ENCODE data around the gene TP53INP2. TPM values are rescaled to one million over a fixed set of nuclear protein-coding genes. Genes with fewer than 3 reads are reported as not detected.
A peak's percentile ranks its signal among the peaks of the same experiment; 100 is the strongest.
"Not testable (repeated sequence)": the region's sequence is repeated elsewhere in the genome, so short reads cannot be mapped to it uniquely, and the experiment has no call there.

Gene TP53INP2
- total and polyA plus RNA-seq, 2 of the 4 experiments (the other 2 are of a cell fraction), result 1.3 to 7.4 TPM

DNA sequence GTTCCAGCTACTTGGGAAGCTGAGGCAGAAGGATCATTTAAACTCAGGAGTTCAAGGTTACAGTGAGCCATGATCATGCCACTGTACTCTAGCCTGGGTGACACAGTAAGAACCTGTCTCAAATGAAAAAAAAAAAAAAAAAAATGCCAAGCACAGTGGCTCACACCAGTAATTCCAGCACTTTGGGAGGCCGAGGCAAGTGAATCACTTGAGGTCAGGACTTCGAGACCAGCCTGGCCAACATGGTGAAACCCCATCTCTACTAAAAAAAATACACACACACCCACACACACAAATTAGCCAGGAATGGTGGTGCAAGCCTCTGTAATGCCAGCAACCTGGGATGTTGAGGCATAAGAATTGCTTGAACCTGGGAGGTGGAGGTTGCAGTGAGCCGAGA lies 18.4 kb downstream of the TP53INP2 start:
- H3K23ac ChIP-seq (ENCODE audit: low read depth, low read length); H3K27ac ChIP-seq (ENCODE audit: insufficient read depth, low read length); H3K4me3 ChIP-seq (ENCODE audit: insufficient read depth, low read depth, low read length); BruUV-seq (replicated peaks); H4K8ac ChIP-seq (ENCODE audit: low read depth in 2 of 2, low read length in 2 of 2); H3K4me2 ChIP-seq (ENCODE audit: low read depth, low read length); H3K56ac ChIP-seq (ENCODE audit: extremely low read depth, insufficient read depth, low read length); H2AK9ac ChIP-seq (replicated peaks; ENCODE audit: low read depth, low read length, poor library complexity); H3K4me1 ChIP-seq (ENCODE audit: control insufficient read depth, insufficient read depth, low read length); in situ Hi-C loops (cut with MboI; ENCODE audit: low sequenced_read_pairs); H2BK120ac ChIP-seq (ENCODE audit: low read depth, low read length); H2BK5ac ChIP-seq (ENCODE audit: low read depth, low read length, poor library complexity, severe bottlenecking); H2BK20ac ChIP-seq (ENCODE audit: low read depth, low read length); H2AK5ac ChIP-seq (ENCODE audit: low read depth, low read length); H3K18ac ChIP-seq (ENCODE audit: low read depth, low read length); H3K4ac ChIP-seq (ENCODE audit: low read depth, low read length); H2BK15ac ChIP-seq (ENCODE audit: low read depth, low read length); intact Hi-C loops (cut with micrococcal nuclease); H4K5ac ChIP-seq (ENCODE audit: low read depth, low read length); H3K79me1 ChIP-seq (ENCODE audit: low read depth in 1 of 2, low read length in 2 of 2); dilution Hi-C loops (cut with HindIII; ENCODE audit: low sequenced_read_pairs, unreplicated experiment); H3K27me3 ChIP-seq (ENCODE audit: control insufficient read depth, insufficient read depth, low read length); H4K91ac ChIP-seq (ENCODE audit: insufficient read depth, low read depth, low read length); H3K9me3 ChIP-seq (ENCODE audit: control insufficient read depth, insufficient read depth, low read length); H3K14ac ChIP-seq (replicated peaks; ENCODE audit: low read depth, low read length); H3K9ac ChIP-seq (ENCODE audit: low read depth, low read length); H4K20me1 ChIP-seq (ENCODE audit: insufficient read depth, low read length); POLR2A ChIA-PET (ENCODE audit: unreplicated experiment); H2AFZ ChIP-seq (replicated peaks; ENCODE audit: low read length, poor library complexity): not testable (repeated sequence)
- ATAC-seq (ENCODE audit: low read depth) (peak; percentile 68; the same call in 1 of the 2 replicates), DNase-seq (peak; percentile 37)
- Histone ChIP-seq H3K9me1 (ENCODE audit: insufficient read depth, low read length) (peaks cover 16% of the 10 kb centered on the region), H3K36me3 (ENCODE audit: control insufficient read depth, insufficient read depth, low read length) (peaks cover 31% of the 10 kb centered on the region)
- CTCF ChIA-PET, result interaction anchor here (0.7 to 1.0 kb wide), 2 partner anchors 9 to 57 kb away, joined by 3 to 8 read pairs; no protein-coding TSS in a partner anchor
- peak; percentile 30; the same call in 1 of the 2 replicates for TF ChIP-seq CEBPB (IDR thresholded peaks at IDR 0.05; ENCODE audit: low read depth, low read length)
- WGBS, 2 experiments (ENCODE audit: extremely low coverage in 2 of 2, insufficient read length in 1 of 2), result no CpG with 5 or more reads among the region's 3 CpGs
